SU-DHL-6 (cell line): ENCODE data around the gene AOAH.

Experiments
- EZH2phosphoT487 ChIP-seq: fragments of 200-600 bp; sonication (generic), shearing (Covaris generic); conservative IDR thresholded peaks from 2 replicates; pipeline ENCODE4 v1.6.1; 2018; ENCODE audit warnings: mild to moderate bottlenecking, antibody characterized with exemption, low read length, moderate library complexity, mixed read lengths
- TF ChIP-seq, protein P1 (sequence below): fragments of 200-600 bp; sonication (generic); IDR thresholded peaks from one replicate; pipeline ENCODE4 v1.5.1; 2017; ENCODE audit warnings: antibody characterized with exemption, mild to moderate bottlenecking, low read length, moderate library complexity; ENCODE audit not compliant: insufficient read depth, poor library complexity, severe bottlenecking

DNA sequence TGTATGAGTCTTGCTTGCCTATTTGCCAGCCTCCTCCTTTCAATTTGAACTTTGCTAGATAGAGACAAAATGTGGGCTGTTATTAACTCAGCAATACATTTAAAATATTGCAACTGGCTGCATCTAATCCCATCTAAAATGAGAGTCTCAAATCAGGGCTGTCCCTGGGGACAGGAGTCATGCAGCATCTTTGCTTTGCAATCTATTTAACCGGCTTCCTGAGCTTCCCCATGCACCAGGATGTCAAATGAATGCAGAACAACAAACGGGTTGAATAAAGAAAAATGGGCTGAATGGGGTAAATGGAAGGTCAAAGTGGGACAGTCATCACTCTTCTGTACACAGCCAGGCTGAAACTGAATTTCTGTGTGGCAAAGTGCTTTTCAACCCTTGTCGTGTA lies 89.2 kb downstream of the AOAH start:
- TF ChIP-seq EZH2phosphoT487 = no peak
- TF ChIP-seq, protein P1, sequence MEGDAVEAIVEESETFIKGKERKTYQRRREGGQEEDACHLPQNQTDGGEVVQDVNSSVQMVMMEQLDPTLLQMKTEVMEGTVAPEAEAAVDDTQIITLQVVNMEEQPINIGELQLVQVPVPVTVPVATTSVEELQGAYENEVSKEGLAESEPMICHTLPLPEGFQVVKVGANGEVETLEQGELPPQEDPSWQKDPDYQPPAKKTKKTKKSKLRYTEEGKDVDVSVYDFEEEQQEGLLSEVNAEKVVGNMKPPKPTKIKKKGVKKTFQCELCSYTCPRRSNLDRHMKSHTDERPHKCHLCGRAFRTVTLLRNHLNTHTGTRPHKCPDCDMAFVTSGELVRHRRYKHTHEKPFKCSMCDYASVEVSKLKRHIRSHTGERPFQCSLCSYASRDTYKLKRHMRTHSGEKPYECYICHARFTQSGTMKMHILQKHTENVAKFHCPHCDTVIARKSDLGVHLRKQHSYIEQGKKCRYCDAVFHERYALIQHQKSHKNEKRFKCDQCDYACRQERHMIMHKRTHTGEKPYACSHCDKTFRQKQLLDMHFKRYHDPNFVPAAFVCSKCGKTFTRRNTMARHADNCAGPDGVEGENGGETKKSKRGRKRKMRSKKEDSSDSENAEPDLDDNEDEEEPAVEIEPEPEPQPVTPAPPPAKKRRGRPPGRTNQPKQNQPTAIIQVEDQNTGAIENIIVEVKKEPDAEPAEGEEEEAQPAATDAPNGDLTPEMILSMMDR = no peak
